Esophagus squamous epithelium (tissue), 4 donors: ENCODE results near the gene ZSCAN5C.

Experiments
- POLR2A ChIP-seq, 4 donors: fragments of 450-650 bp; IDR thresholded peaks; one replicate each; pipeline ENCODE4 v1.6.1; 2017; ENCODE audit warnings: antibody characterized with exemption in 4 of 4, mild to moderate bottlenecking in 4 of 4, moderate library complexity in 3 of 4
- TF ChIP-seq, protein P1 (sequence below), 6 experiments: fragments of 450-650 bp in 4 of 6; fragments of 200-600 bp in 2 of 6; sonication (generic) in 2 of 6; IDR thresholded peaks; one replicate each; pipeline ENCODE4 v1.5.1; 2016 to 2019; ENCODE audit warnings: antibody characterized with exemption in 6 of 6, mild to moderate bottlenecking in 4 of 6, moderate library complexity in 4 of 6

DNA sequence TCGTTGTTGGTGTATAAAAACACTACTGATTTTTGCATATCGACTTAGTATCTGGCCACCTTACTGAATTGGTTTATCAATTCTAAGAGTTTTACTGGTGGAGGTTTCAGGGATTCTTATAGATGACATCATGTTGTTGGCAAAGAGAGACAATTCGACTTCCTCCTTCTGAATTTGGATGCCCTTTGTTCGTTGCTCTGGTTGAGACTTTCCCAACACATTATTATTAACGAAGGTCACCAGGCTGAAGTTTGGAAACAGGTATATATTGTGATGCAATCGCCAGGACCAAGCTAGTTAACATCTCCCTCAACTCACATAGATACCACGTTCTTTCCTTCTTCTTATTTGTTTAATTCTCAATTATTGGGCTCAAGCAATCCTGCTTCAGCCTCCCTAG lies 2.4 kb upstream of the ZSCAN5C start:
- TF ChIP-seq, protein P1, sequence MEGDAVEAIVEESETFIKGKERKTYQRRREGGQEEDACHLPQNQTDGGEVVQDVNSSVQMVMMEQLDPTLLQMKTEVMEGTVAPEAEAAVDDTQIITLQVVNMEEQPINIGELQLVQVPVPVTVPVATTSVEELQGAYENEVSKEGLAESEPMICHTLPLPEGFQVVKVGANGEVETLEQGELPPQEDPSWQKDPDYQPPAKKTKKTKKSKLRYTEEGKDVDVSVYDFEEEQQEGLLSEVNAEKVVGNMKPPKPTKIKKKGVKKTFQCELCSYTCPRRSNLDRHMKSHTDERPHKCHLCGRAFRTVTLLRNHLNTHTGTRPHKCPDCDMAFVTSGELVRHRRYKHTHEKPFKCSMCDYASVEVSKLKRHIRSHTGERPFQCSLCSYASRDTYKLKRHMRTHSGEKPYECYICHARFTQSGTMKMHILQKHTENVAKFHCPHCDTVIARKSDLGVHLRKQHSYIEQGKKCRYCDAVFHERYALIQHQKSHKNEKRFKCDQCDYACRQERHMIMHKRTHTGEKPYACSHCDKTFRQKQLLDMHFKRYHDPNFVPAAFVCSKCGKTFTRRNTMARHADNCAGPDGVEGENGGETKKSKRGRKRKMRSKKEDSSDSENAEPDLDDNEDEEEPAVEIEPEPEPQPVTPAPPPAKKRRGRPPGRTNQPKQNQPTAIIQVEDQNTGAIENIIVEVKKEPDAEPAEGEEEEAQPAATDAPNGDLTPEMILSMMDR (IDR thresholded peaks at IDR 0.05), result no peak
- no peak for TF ChIP-seq POLR2A (IDR thresholded peaks at IDR 0.05)
